ENCODE measurements around the gene CTCF. TPM values are rescaled to one million over a fixed set of nuclear protein-coding genes. Genes with fewer than 3 reads are reported as not detected.

CTCF gene
- total and polyA plus RNA-seq, 2 donors (not counting 1 experiment from before 2014, with no cell fraction given): 20.0 to 20.9 TPM

- H3K27me3 ChIP-seq (ENCODE audit: control insufficient read depth, insufficient read depth, low read length): no peaks in the 10 kb centered on the region
- H3K4me3 ChIP-seq (replicated peaks in 1 of 4; ENCODE audit: control extremely low read depth in 1 of 4, insufficient read depth in 1 of 4, low read depth in 3 of 4, low read length in 4 of 4): no peak overlapping the region
- no peak overlapping the region for H2AFZ ChIP-seq (ENCODE audit: low read length)
- H3K4me1 ChIP-seq (ENCODE audit: control insufficient read depth, extremely low read depth, insufficient read depth, low read length): no peaks in the 10 kb centered on the region
- no peak for DNase-seq (ENCODE audit: low read depth in 2 of 2)
- H3K9me3 ChIP-seq (ENCODE audit: control insufficient read depth, insufficient read depth, low read depth, low read length): no peaks in the 10 kb centered on the region
- no peak for TF ChIP-seq CTCF (conservative IDR thresholded peaks at IDR 0.05 in 1 of 2, IDR thresholded peaks at IDR 0.05 in 1 of 2; ENCODE audit: low read depth in 1 of 2, low read length in 2 of 2)
- TF ChIP-seq EZH2 (IDR thresholded peaks at IDR 0.05; ENCODE audit: low read length, missing control alignments): no peak
- H3K79me2 ChIP-seq (ENCODE audit: control insufficient read depth, insufficient read depth, low read length): peaks cover 11% of the 10 kb centered on the region
- H3K4me2 ChIP-seq (ENCODE audit: extremely low read depth, insufficient read depth, low read length): no peak overlapping the region
- no peak overlapping the region for H3K27ac ChIP-seq (ENCODE audit: insufficient read depth, low read length)
- no peak overlapping the region for H3K9ac ChIP-seq (ENCODE audit: insufficient read depth, low read length)
- H4K20me1 ChIP-seq (ENCODE audit: control insufficient read depth, extremely low read depth, insufficient read depth, low read length): no peaks in the 10 kb centered on the region
- peaks cover 4% of the 10 kb centered on the region for H3K36me3 ChIP-seq (ENCODE audit: control insufficient read depth, insufficient read depth, low read length)
Measured at GRCh38 chr16:67606632-67607031, 44.3 kb downstream of the CTCF start.

GRCh38 chr16:67608364-67608763, 46.0 kb downstream of the CTCF start:
- Histone ChIP-seq H3K4me3 (replicated peaks in 1 of 4; ENCODE audit: control extremely low read depth in 1 of 4, insufficient read depth in 1 of 4, low read depth in 3 of 4, low read length in 4 of 4) (no peak overlapping the region), H2AFZ (ENCODE audit: low read length) (no peak overlapping the region), H3K4me1 (ENCODE audit: control insufficient read depth, extremely low read depth, insufficient read depth, low read length) (no peaks in the 10 kb centered on the region), H3K9ac (ENCODE audit: insufficient read depth, low read length) (no peak overlapping the region), H3K27me3 (ENCODE audit: control insufficient read depth, insufficient read depth, low read length) (no peaks in the 10 kb centered on the region), H4K20me1 (ENCODE audit: control insufficient read depth, extremely low read depth, insufficient read depth, low read length) (no peaks in the 10 kb centered on the region), H3K79me2 (ENCODE audit: control insufficient read depth, insufficient read depth, low read length) (peaks cover 9% of the 10 kb centered on the region), H3K36me3 (ENCODE audit: control insufficient read depth, insufficient read depth, low read length) (peaks cover 6% of the 10 kb centered on the region), H3K9me3 (ENCODE audit: control insufficient read depth, insufficient read depth, low read depth, low read length) (no peaks in the 10 kb centered on the region), H3K4me2 (ENCODE audit: extremely low read depth, insufficient read depth, low read length) (no peak overlapping the region), H3K27ac (ENCODE audit: insufficient read depth, low read length) (no peak overlapping the region)
- TF ChIP-seq EZH2 (IDR thresholded peaks at IDR 0.05; ENCODE audit: low read length, missing control alignments) (no peak), CTCF (conservative IDR thresholded peaks at IDR 0.05 in 1 of 2, IDR thresholded peaks at IDR 0.05 in 1 of 2; ENCODE audit: low read depth in 1 of 2, low read length in 2 of 2) (no peak)
- DNase-seq (ENCODE audit: low read depth in 2 of 2): no peak

GRCh38 chr16:67613808-67614207, 51.5 kb downstream of the CTCF start:
- Histone ChIP-seq H3K9me3 (ENCODE audit: control insufficient read depth, insufficient read depth, low read depth, low read length) (no peaks in the 10 kb centered on the region), H3K27me3 (ENCODE audit: control insufficient read depth, insufficient read depth, low read length) (no peaks in the 10 kb centered on the region), H3K36me3 (ENCODE audit: control insufficient read depth, insufficient read depth, low read length) (peaks cover 10% of the 10 kb centered on the region), H3K79me2 (ENCODE audit: control insufficient read depth, insufficient read depth, low read length) (peaks cover 2% of the 10 kb centered on the region), H3K27ac (ENCODE audit: insufficient read depth, low read length) (no peak overlapping the region), H3K4me2 (ENCODE audit: extremely low read depth, insufficient read depth, low read length) (no peak overlapping the region), H3K4me1 (ENCODE audit: control insufficient read depth, extremely low read depth, insufficient read depth, low read length) (no peaks in the 10 kb centered on the region), H3K4me3 (replicated peaks in 1 of 4; ENCODE audit: control extremely low read depth in 1 of 4, insufficient read depth in 1 of 4, low read depth in 3 of 4, low read length in 4 of 4) (no peak overlapping the region), H4K20me1 (ENCODE audit: control insufficient read depth, extremely low read depth, insufficient read depth, low read length) (no peaks in the 10 kb centered on the region), H2AFZ (ENCODE audit: low read length) (no peak overlapping the region), H3K9ac (ENCODE audit: insufficient read depth, low read length) (no peak overlapping the region)
- no peak for TF ChIP-seq EZH2 (IDR thresholded peaks at IDR 0.05; ENCODE audit: low read length, missing control alignments)
- TF ChIP-seq CTCF (conservative IDR thresholded peaks at IDR 0.05 in 1 of 2, IDR thresholded peaks at IDR 0.05 in 1 of 2; ENCODE audit: low read depth in 1 of 2, low read length in 2 of 2): no peak
- DNase-seq (ENCODE audit: low read depth in 2 of 2): no peak
